ENCODE results near the gene RNU5B-1.
"Not testable (repeated sequence)": the region's sequence is repeated elsewhere in the genome, so short reads cannot be mapped to it uniquely, and the experiment has no call there.

RNU5B-1 gene

DNA sequence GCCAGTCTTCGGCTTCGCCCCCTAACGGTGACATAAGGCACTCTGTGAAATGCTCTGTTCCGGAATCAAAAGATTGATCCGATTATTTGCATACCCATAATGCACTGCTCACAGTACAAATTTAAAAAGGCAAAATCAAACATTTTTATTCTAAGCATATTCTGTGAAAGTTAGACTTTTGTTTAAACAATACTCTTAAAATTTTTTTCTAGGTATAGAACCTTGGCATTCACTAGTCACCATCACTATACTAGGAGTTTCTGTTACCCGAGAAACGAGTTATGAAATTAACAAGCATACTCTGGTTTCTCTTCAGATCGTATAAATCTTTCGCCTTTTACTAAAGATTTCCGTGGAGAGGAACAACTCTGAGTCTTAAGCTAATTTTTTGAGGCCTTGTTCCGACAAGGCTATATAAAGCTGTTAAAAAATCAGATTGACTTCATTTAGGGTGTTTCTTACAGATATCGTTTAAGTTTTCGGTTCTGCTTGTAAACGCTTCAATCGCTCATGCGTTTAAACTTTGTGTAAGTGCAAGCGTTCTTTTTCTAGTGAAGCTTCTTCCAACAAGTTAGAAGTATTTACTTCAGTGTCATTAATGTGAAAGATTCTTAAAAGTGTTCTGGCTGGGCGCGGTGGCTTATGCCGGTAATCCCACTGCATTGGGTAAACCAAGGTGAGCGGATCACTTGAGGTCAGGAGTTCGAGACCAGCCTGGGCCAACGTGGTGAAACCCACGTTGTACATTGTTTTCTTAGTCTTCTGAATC, at the start of gene RNU5B-1:
Gene RNU5B-1 (plus strand): TSS at position 297 of the 769 bp plus-strand sequence.
- H3K4me3 ChIP-seq (ENCODE audit: low read length), result peak within 1 kb of the TSS; percentile 59
- H3K4me1 ChIP-seq (ENCODE audit: insufficient read depth, low read length), result peaks cover 6% of the 10 kb centered on the region
- H3K9me3 ChIP-seq (ENCODE audit: low read length), result no peaks in the 10 kb centered on the region
- no peaks in the 10 kb centered on the region for H3K36me3 ChIP-seq (ENCODE audit: insufficient read depth, low read length)
- peak within 1 kb of the TSS; percentile 91 for H2AFZ ChIP-seq (ENCODE audit: low read depth, low read length)
- H3K27me3 ChIP-seq (ENCODE audit: insufficient read depth, low read length), result no peaks in the 10 kb centered on the region

DNA sequence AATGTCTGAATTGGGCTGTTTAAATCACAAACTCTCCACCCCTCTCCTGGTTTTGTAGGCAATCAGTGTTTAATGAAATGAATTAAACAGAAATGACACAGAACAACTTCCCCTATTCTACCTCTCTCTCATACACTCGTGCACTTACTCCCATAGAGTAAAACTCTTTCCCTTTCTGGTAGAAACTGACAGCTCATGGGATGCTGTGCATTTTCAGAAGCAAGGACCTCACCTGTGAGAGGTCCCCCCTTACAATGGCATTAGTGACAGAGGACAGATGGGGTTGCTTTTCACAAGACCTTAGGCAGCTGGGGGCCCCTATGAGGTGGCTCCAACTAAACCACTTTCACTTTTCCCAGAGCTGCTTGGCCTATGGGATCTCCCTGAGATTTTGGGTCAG, 49.7 kb upstream of the RNU5B-1 start:
- Histone ChIP-seq H3K4me1 (ENCODE audit: insufficient read depth, low read length) (peaks cover 19% of the 10 kb centered on the region), H3K9me3 (ENCODE audit: low read length) (no peaks in the 10 kb centered on the region), H3K36me3 (ENCODE audit: insufficient read depth, low read length) (peaks cover 20% of the 10 kb centered on the region), H3K27me3 (ENCODE audit: insufficient read depth, low read length) (no peaks in the 10 kb centered on the region), H2AFZ (ENCODE audit: low read depth, low read length) (no peak overlapping the region), H3K4me3 (ENCODE audit: low read length) (no peak overlapping the region)

DNA sequence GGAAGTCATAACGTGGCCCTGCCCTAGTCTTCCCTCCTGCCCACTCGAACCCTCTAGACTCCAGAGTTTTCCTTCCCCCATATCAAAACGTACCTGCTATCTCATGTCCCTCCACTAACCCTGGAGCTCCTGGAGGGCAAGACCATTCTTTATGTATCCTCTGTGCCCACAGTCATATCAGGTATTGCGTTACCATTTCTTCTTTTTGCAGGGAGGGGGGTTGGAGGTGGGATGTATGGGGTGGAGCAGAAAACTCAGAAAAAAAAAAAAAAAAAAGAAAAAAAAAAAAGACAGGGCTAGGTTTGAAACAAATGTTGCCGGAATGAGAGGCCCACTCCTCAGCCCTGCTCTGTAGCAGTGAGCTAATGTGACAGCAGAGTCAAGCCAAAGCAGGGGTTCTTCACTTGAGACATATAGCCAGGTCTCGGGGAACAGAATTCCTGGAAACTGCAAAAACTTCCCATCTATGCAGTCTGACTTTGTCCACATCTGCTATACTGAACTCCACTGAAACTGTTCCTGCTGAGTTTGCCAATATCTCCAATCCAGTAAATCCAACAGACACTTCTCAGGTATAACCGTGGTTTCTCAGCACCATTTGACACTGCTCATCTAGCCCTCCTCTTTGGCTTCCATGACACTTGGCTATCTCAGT, 48.9 kb upstream of the RNU5B-1 start:
- Histone ChIP-seq H3K4me3 (ENCODE audit: low read length) (no peak overlapping the region), H3K9me3 (ENCODE audit: low read length) (no peaks in the 10 kb centered on the region), H3K4me1 (ENCODE audit: insufficient read depth, low read length) (peaks cover 19% of the 10 kb centered on the region), H3K36me3 (ENCODE audit: insufficient read depth, low read length) (peaks cover 28% of the 10 kb centered on the region), H2AFZ (ENCODE audit: low read depth, low read length) (no peak overlapping the region), H3K27me3 (ENCODE audit: insufficient read depth, low read length) (no peaks in the 10 kb centered on the region)

DNA sequence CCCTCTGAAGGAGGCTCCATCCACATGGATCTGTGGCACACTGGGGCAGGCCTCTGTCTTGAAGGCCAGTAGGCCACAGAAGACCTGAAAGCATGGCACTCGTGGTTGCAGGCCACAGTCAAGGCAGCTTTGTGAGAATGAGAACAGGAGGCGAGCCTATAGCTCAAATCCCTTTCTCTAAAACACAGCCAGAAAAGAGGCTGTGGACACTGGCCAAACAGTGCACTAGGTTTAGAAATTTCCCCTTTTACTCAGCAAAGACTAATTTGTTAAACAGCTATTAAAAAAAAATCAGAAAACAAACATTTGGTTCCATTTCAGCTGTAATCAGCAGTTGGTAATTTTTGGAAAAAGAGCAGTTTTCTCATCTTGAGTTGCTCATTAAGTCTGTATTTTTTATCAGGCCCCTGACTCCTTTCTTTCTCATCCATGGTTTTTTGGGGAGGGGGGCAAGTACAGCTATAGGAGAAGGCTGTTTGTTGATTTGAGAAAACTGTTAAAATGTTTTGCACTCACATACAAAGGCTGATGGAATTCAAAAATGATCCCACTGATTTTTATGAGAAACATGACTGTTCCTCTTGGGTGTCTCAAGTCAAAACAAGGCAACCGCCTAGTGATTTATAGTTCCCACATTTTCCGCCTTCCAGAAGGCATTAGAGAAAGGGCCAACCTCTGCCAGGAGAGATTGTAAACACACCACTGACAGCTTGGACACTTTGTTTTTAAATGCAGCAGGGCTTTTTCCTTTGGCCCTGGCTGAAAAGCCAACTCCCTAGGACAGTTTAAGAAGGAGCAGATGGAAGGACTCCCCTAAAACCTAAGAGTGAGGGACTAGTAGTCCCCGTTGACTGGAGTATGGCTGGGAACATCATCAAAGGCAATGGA, 45.9 kb upstream of the RNU5B-1 start:
- no peaks in the 10 kb centered on the region for H3K27me3 ChIP-seq (ENCODE audit: insufficient read depth, low read length)
- H3K36me3 ChIP-seq (ENCODE audit: insufficient read depth, low read length), result peaks cover 51% of the 10 kb centered on the region
- no peak overlapping the region for H2AFZ ChIP-seq (ENCODE audit: low read depth, low read length)
- no peaks in the 10 kb centered on the region for H3K9me3 ChIP-seq (ENCODE audit: low read length)
- H3K4me1 ChIP-seq (ENCODE audit: insufficient read depth, low read length), result peaks cover 19% of the 10 kb centered on the region
- H3K4me3 ChIP-seq (ENCODE audit: low read length), result no peak overlapping the region

DNA sequence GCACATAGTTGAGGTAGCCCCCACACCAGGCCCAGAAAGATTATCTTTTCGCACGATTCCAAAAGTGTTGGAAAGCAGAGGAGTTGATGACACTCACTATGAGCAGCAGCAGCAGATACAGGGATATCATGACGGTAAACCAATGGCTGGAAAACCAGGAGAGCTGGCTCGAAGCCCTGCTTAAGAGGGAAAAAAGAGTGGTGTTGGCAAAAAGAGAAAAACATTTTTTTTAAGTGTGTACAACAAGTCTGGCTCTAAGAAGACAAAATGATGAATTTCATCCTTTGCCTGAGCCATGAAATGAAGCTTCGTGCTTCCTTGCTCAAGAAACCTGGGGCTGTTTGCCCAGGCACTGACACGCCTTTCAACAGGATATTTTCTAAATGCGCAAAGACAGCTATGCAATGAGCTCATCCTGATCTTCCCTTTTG, 45.1 kb upstream of the RNU5B-1 start:
- no peak overlapping the region for H2AFZ ChIP-seq (ENCODE audit: low read depth, low read length)
- H3K4me3 ChIP-seq (ENCODE audit: low read length), result no peak overlapping the region
- H3K9me3 ChIP-seq (ENCODE audit: low read length), result no peaks in the 10 kb centered on the region
- peaks cover 13% of the 10 kb centered on the region for H3K4me1 ChIP-seq (ENCODE audit: insufficient read depth, low read length)
- peaks cover 52% of the 10 kb centered on the region for H3K36me3 ChIP-seq (ENCODE audit: insufficient read depth, low read length)
- no peaks in the 10 kb centered on the region for H3K27me3 ChIP-seq (ENCODE audit: insufficient read depth, low read length)

DNA sequence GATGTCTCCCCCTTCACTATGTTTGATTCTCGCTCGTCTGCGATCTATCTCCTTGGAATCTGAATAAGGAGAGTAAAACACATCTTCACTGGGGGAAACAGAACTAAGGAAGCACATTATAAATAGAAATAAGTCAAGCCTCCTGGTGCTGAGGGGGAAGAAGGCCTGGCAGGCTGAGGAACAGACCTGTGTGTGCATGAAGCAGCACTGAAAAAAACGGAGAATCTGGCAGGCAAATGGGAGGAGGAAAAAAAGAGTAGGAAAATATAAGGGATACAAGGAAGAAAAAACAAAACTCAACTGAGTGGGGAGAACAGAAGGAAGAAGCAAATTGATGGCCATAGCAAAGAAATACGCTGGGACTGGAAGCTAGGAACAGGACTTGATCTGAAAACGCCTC, 43.5 kb upstream of the RNU5B-1 start:
- no peak overlapping the region for H3K4me3 ChIP-seq (ENCODE audit: low read length)
- no peaks in the 10 kb centered on the region for H3K27me3 ChIP-seq (ENCODE audit: insufficient read depth, low read length)
- H3K36me3 ChIP-seq (ENCODE audit: insufficient read depth, low read length), result peaks cover 52% of the 10 kb centered on the region
- no peaks in the 10 kb centered on the region for H3K4me1 ChIP-seq (ENCODE audit: insufficient read depth, low read length)
- no peak overlapping the region for H2AFZ ChIP-seq (ENCODE audit: low read depth, low read length)
- H3K9me3 ChIP-seq (ENCODE audit: low read length), result no peaks in the 10 kb centered on the region

DNA sequence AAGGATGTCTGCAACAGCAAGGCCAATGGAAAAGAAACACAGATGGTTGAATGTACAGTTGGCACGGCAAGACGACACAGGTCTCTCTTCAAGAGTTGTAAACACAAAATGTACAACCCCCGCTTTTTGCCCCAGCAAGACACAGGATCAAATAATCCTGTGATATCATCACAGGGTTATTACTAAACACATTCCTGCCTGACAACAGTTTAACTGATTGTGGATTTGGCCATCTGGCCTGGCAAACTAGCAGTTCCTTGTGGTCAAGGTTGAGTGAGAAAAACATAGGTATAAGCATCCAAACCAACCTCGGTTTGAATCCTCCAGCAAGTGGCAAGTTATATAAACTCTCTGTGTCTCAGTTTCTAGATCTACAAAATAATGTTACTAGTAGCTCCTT, 41.2 kb upstream of the RNU5B-1 start:
- Histone ChIP-seq H2AFZ (ENCODE audit: low read depth, low read length) (no peak overlapping the region), H3K4me1 (ENCODE audit: insufficient read depth, low read length) (no peaks in the 10 kb centered on the region), H3K9me3 (ENCODE audit: low read length) (no peaks in the 10 kb centered on the region), H3K4me3 (ENCODE audit: low read length) (no peak overlapping the region), H3K36me3 (ENCODE audit: insufficient read depth, low read length) (peaks cover 50% of the 10 kb centered on the region), H3K27me3 (ENCODE audit: insufficient read depth, low read length) (no peaks in the 10 kb centered on the region)

DNA sequence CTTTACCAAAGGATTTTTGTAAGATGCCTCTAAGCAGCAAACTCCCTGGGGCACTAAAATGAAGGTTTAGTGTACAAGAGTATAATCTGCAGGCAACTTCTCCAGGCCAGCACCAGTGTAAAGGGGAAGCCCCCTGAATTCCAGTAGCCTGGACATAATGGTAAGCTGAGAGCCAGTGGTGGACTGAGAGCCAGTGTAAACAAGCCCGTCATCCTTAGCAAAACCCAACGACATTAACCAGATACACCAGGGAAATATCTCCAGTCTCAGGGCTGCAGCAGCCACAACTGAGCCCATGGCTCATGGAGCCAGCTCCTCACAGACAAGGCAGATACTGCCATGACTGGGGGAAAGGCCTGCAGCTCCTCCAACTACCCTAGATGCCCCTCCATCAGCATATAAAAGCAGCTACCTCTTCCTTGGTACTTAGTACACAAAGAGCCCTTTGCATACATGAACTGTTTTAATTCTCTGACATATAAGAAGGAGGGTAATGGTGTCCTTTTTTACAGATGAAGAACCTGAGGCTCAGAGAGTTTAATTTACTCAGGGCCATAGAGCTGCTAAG, 39.5 kb upstream of the RNU5B-1 start:
- H3K36me3 ChIP-seq (ENCODE audit: insufficient read depth, low read length), result peaks cover 39% of the 10 kb centered on the region
- no peak overlapping the region for H2AFZ ChIP-seq (ENCODE audit: low read depth, low read length)

DNA sequence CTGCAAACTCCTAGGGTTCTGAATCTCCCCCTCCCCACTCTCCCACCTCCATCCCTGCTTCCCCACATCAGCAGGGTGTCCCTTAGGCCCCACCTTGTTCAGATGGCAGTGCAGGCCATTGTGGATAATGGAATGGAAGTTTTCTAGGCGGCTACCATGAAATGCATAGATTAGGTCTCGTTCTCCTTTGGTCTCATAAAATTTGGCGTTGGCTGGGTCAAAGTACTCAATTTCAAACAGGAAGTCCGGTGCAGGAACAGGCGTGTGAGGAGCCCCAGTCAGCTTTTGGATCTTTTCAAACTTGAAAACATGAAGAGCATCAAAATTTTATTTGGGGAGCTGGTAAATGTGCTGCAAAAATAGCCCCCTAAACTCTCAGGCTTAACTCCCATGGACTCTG, 38.0 kb upstream of the RNU5B-1 start:
- Histone ChIP-seq H3K27me3 (ENCODE audit: insufficient read depth, low read length) (no peaks in the 10 kb centered on the region), H3K36me3 (ENCODE audit: insufficient read depth, low read length) (peaks cover 33% of the 10 kb centered on the region), H2AFZ (ENCODE audit: low read depth, low read length) (no peak overlapping the region), H3K4me1 (ENCODE audit: insufficient read depth, low read length) (no peaks in the 10 kb centered on the region), H3K4me3 (ENCODE audit: low read length) (no peak overlapping the region), H3K9me3 (ENCODE audit: low read length) (no peaks in the 10 kb centered on the region)

More for the DNA sequence above, 39.5 kb upstream of the RNU5B-1 start:
- H3K9me3 ChIP-seq (ENCODE audit: low read length), result no peaks in the 10 kb centered on the region
- H3K4me3 ChIP-seq (ENCODE audit: low read length), result no peak overlapping the region
- H3K27me3 ChIP-seq (ENCODE audit: insufficient read depth, low read length), result no peaks in the 10 kb centered on the region
- H3K4me1 ChIP-seq (ENCODE audit: insufficient read depth, low read length), result no peaks in the 10 kb centered on the region

DNA sequence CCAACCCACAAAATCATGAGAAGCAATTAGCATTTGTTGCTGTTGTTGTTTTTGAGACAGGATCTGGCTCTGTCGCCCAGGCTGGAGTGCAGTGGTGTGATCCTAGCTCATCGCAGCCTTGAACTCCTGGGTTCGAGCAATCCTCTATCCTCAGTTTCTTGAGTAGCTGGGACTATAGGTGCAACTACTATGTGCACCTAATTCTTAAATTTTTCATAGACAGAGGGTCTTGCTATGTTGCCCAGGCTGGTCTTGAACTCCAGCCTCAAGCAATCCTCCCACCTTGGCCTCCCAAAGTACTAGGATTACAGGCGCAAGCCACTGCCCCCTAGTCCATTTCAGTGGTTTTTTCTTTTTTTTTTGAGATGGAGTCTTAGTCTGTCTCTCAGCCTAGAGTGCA, 36.1 kb upstream of the RNU5B-1 start:
- Histone ChIP-seq H3K36me3 (ENCODE audit: insufficient read depth, low read length) (peaks cover 17% of the 10 kb centered on the region), H3K4me1 (ENCODE audit: insufficient read depth, low read length) (no peaks in the 10 kb centered on the region), H3K4me3 (ENCODE audit: low read length) (no peak overlapping the region), H3K27me3 (ENCODE audit: insufficient read depth, low read length) (no peaks in the 10 kb centered on the region), H3K9me3 (ENCODE audit: low read length) (no peaks in the 10 kb centered on the region), H2AFZ (ENCODE audit: low read depth, low read length) (no peak overlapping the region)

DNA sequence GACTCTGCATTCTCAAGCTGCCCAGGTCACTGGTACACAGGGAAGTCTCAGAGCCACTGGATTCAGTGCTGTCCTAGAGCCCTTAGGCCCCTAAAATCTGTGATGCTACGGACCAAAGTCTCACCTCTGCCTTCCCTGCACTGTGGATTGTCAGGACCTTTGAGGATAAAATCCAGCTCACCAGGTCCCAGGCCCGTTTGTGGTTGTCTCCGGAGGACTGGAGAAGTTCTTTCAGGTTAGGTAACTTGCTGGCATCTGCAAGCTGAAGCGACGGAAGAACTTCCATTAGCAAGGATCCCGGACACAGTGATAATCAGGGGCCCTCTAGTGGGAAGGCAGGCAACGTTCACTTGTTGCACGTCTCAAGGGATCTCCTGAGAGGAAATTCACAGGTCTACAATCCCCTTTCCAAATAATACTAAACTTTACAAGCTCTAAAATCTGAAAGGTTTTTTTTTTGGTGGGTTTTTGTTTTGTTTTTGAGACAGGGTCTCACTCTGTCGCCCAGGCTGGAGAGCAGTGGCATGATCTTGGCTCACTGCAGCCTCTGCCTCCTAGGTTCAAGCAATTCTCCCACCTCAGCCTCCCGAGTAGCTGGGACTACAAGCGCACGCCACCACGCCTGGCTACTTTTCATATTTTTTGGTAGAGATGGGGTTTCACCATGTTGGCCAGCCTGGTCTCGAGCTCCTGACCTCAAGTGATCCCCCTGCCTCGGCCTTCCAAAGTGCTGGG, 33.5 kb upstream of the RNU5B-1 start:
- H2AFZ ChIP-seq (ENCODE audit: low read depth, low read length); H3K27me3 ChIP-seq (ENCODE audit: insufficient read depth, low read length); H3K4me1 ChIP-seq (ENCODE audit: insufficient read depth, low read length); H3K9me3 ChIP-seq (ENCODE audit: low read length); H3K4me3 ChIP-seq (ENCODE audit: low read length): not testable (repeated sequence)
- peaks cover 13% of the 10 kb centered on the region for H3K36me3 ChIP-seq (ENCODE audit: insufficient read depth, low read length)

DNA sequence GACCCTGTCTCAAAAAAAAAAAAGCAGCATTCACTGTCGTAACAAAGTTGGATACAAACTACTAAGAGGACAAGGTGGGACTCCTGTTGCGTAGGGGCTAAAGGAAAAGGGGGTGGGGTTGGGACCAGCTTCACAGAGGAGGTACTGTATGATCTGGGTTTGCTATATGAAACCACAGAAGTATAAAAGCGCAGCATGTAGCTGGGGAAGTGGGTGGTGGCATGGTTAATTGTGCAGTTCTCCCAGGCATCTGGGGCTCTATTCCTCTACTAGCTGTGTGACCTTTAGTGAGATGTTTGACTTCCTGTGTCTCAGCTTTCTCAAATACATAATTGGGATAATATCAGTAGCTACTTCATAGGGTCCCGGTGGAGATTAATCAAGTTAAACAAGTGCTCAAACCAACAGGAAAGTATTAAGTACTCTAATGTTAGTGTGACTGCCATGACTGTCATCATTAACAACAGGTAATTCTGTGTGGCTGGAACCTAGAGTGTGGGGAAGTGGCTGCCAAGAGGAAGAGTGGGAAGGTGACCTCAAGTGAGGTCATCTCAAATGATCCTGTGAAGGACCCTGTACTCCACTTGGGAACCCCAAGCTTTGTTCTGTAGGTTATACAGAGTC, 29.3 kb upstream of the RNU5B-1 start:
- no peak overlapping the region for H3K4me3 ChIP-seq (ENCODE audit: low read length)
- H3K27me3 ChIP-seq (ENCODE audit: insufficient read depth, low read length), result no peaks in the 10 kb centered on the region
- H3K9me3 ChIP-seq (ENCODE audit: low read length), result no peaks in the 10 kb centered on the region
- H2AFZ ChIP-seq (ENCODE audit: low read depth, low read length), result no peak overlapping the region
- peaks cover 3% of the 10 kb centered on the region for H3K36me3 ChIP-seq (ENCODE audit: insufficient read depth, low read length)
- H3K4me1 ChIP-seq (ENCODE audit: insufficient read depth, low read length), result no peaks in the 10 kb centered on the region
